SK-N-SH (cell line): ENCODE measurements around the gene FAM89B.

ENCODE experiments used
- CTCF ChIP-seq: fragments of 200-600 bp; sonication (generic); IDR thresholded peaks from 2 replicates; pipeline ENCODE4 v1.6.1; 2017; ENCODE audit warnings: antibody characterized with exemption, mild to moderate bottlenecking, moderate library complexity
- EP300 ChIP-seq, 2 experiments: IDR thresholded peaks; 2 replicates each; pipeline versions ENCODE4 v1.4.0 to v1.6.1; 2012; ENCODE audit warnings: borderline replicate concordance in 1 of 2, low read depth in 1 of 2, low read length in 1 of 2
- POLR2AphosphoS5 ChIP-seq: IDR thresholded peaks from 2 replicates; pipeline ENCODE4 v1.6.1; 2012; ENCODE audit warnings: low read depth, low read length
- RAD21 ChIP-seq: IDR thresholded peaks from 2 replicates; pipeline ENCODE4 v1.6.1; 2012; ENCODE audit warnings: mild to moderate bottlenecking, low read length
- TF ChIP-seq, protein P1 (sequence below): fragments of 150-350 bp; IDR thresholded peaks from 2 replicates; pipeline ENCODE4 v1.6.1; 2017; ENCODE audit warnings: antibody characterized with exemption, low read length, low read depth, borderline replicate concordance

GRCh38 chr11:65609229-65609628, 36.9 kb downstream of the FAM89B start:
- TF ChIP-seq, protein P1, sequence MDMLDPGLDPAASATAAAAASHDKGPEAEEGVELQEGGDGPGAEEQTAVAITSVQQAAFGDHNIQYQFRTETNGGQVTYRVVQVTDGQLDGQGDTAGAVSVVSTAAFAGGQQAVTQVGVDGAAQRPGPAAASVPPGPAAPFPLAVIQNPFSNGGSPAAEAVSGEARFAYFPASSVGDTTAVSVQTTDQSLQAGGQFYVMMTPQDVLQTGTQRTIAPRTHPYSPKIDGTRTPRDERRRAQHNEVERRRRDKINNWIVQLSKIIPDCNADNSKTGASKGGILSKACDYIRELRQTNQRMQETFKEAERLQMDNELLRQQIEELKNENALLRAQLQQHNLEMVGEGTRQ: no peak
- no peak for TF ChIP-seq CTCF
- TF ChIP-seq POLR2AphosphoS5: no peak
- TF ChIP-seq RAD21: no peak
- no peak for TF ChIP-seq EP300 (IDR thresholded peaks at IDR 0.05; ENCODE audit: borderline replicate concordance in 1 of 2, low read depth in 1 of 2, low read length in 1 of 2)
